Astrocyte of the spinal cord (primary cell): ENCODE measurements around the gene TBCD.
"Not testable (repeated sequence)": the region's sequence is repeated elsewhere in the genome, so short reads cannot be mapped to it uniquely, and the experiment has no call there.

Source experiments
- DNase-seq: peaks from one replicate; pipeline ENCODE4 v3.0.0; 2011; ENCODE audit warnings: low read depth, low spot score
- H3K4me3 ChIP-seq: 2 replicates; pipeline ENCODE4 v1.5.1; 2011; ENCODE audit warnings: low read depth, mild to moderate bottlenecking, low read length, moderate library complexity
- in situ Hi-C: cut with HindIII; loops from 2 replicates; pipeline ENCODE4 v1.10.0; 2017; ENCODE audit warnings: low sequenced_read_pairs
- TF ChIP-seq, protein P1 (sequence below): IDR thresholded peaks from 2 replicates; pipeline ENCODE4 v1.5.1; 2012; ENCODE audit warnings: low read depth, mild to moderate bottlenecking, low read length, inconsistent platforms

Gene TBCD

GRCh38 chr17:82965371-82965770 lies 213.5 kb downstream of the TBCD start:
- H3K4me3 ChIP-seq = no peak overlapping the region
- TF ChIP-seq, protein P1, sequence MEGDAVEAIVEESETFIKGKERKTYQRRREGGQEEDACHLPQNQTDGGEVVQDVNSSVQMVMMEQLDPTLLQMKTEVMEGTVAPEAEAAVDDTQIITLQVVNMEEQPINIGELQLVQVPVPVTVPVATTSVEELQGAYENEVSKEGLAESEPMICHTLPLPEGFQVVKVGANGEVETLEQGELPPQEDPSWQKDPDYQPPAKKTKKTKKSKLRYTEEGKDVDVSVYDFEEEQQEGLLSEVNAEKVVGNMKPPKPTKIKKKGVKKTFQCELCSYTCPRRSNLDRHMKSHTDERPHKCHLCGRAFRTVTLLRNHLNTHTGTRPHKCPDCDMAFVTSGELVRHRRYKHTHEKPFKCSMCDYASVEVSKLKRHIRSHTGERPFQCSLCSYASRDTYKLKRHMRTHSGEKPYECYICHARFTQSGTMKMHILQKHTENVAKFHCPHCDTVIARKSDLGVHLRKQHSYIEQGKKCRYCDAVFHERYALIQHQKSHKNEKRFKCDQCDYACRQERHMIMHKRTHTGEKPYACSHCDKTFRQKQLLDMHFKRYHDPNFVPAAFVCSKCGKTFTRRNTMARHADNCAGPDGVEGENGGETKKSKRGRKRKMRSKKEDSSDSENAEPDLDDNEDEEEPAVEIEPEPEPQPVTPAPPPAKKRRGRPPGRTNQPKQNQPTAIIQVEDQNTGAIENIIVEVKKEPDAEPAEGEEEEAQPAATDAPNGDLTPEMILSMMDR = no peak
- no peak for DNase-seq
- in situ Hi-C loops = no loop called here

GRCh38 chr17:82966415-82966814 lies 214.6 kb downstream of the TBCD start:
- TF ChIP-seq, protein P1 = no peak
- DNase-seq = no peak
- in situ Hi-C loops = no loop called here
- H3K4me3 ChIP-seq = no peak overlapping the region

DNA sequence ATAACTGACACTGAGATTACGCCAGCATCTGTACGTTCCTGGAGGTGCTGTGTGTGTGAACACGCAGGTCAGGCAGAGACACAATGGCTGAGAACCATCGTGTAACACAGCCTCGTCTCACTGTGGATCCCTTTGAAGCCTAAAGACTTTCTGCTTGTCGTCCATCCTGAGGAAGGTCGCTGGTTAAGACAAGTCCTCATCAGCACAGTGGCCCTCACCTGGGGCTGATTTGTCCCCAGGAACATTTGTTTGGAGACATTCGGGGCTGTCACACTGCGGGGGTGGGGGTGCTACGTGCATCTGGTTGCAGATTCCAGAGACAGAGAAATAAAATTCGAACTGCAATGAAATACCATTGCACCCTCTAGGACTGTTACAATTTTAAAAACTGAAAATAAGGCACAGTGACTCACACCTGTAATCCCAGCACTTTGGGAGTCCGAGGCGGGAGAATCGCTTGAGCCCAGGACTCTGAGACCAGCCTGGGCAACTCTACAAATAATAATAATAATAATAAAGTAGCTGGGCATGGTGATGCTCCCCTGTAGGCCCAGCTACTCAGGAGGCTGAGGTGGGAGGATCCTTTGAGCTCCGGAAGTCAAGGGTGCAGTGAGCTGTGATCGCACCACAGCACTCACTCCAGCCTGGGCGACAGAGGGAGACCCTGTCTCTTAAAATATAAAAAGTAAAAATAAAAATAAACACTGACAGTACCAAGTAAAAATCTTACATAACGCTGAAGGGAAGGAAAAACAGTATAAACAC lies 215.6 kb downstream of the TBCD start:
- in situ Hi-C loops = no loop called here
- no peak for DNase-seq
- H3K4me3 ChIP-seq = no peak overlapping the region
- TF ChIP-seq, protein P1 = no peak

GRCh38 chr17:82968033-82968841 lies 216.4 kb downstream of the TBCD start:
- DNase-seq, in situ Hi-C loops, H3K4me3 ChIP-seq: not testable (repeated sequence)

DNA sequence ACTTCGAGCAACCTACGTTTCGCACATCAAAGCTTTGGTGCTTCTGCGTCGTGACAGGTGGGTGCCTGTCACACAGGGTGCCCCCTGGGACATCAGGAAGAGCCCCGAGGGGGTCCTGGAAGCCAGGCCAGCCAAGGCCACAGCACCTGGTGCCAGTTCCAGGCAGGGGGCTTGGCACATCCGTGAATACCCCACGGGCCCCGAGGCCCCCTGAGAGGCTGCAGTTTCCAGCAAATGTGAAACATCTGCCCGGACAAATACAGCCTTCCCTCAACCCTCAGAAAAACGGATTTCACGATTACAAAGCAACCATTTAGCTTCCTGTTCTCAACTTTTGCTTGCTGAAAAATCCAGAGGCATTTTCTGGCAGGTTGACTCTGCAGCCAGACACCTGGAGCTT lies 218.2 kb downstream of the TBCD start:
- in situ Hi-C loops = no loop called here
- H3K4me3 ChIP-seq = no peak overlapping the region
- no peak for DNase-seq
- TF ChIP-seq, protein P1 = no peak

- H3K4me3 ChIP-seq = no peak overlapping the region
- TF ChIP-seq, protein P1 = no peak
- in situ Hi-C loops = no loop called here
- no peak for DNase-seq
Measured at GRCh38 chr17:82970818-82971590, 219.1 kb downstream of the TBCD start.
